Subcutaneous adipose tissue (tissue), 4 donors: Measurements from ENCODE around the gene INKA2. TPM values are rescaled to one million over a fixed set of nuclear protein-coding genes. Genes with fewer than 3 reads are reported as not detected.

Source experiments
- CTCF ChIP-seq: fragments of 450-650 bp; IDR thresholded peaks from one replicate; pipeline ENCODE4 v1.5.1; 2016; ENCODE audit warnings: low read depth, mild to moderate bottlenecking, control low read depth, antibody characterized with exemption, moderate library complexity
- total RNA-seq, 4 donors: library from RNA; depleted of rRNA; stranded (reverse); fragments of >200 nt; gene quantifications; one replicate each; pipeline ENCODE4 v1.1.0, GENCODE V29; 2016

The INKA2 gene
- total RNA-seq, 4 donors from 2014 or later = 3.7 to 10.5 (median 4.1) TPM

GRCh38 chr1:111731956-111732355, 7.2 kb downstream of the INKA2 start:
- no peak for TF ChIP-seq CTCF

- no peak for TF ChIP-seq CTCF
These were observed 8.5 kb downstream of the INKA2 start for GRCh38 chr1:111730706-111731105.

GRCh38 chr1:111729946-111730681, 9.1 kb downstream of the INKA2 start:
- no peak for TF ChIP-seq CTCF

- TF ChIP-seq CTCF = no peak
These were observed 9.8 kb downstream of the INKA2 start for GRCh38 chr1:111729271-111729921.

GRCh38 chr1:111727056-111727455, 12.1 kb downstream of the INKA2 start:
- no peak for TF ChIP-seq CTCF

- no peak for TF ChIP-seq CTCF
These were observed 14.0 kb downstream of the INKA2 start for GRCh38 chr1:111725192-111725591.

GRCh38 chr1:111723871-111724270, 15.3 kb downstream of the INKA2 start:
- TF ChIP-seq CTCF = no peak
